GM23338 (cell line): ENCODE measurements around the gene EPSTI1. TPM values are rescaled to one million over a fixed set of nuclear protein-coding genes. Genes with fewer than 3 reads are reported as not detected.

ENCODE experiments used
- ATAC-seq: fragments of 200-7000 bp; cut with Tn5 transposase; 3 replicates; pipeline ENCODE4 v1.9.1; 2020
- DNase-seq: peaks from one replicate; pipeline ENCODE4 v3.0.0-alpha.2; 2015; ENCODE audit warnings: low spot score
- H2AFZ ChIP-seq: fragments of 200-600 bp; sonication (generic); 2 replicates; pipeline ENCODE4 v1.8.0; 2016; ENCODE audit warnings: antibody characterized with exemption, mild to moderate bottlenecking, moderate library complexity
- H3F3A ChIP-seq: fragments of 200-600 bp; sonication (generic); replicated peaks from 2 replicates; pipeline ENCODE4 v1.8.0; 2017; ENCODE audit warnings: antibody characterized with exemption, mixed run types, low read depth
- H3K27ac ChIP-seq: fragments of 200-600 bp; sonication (generic); 2 replicates; pipeline ENCODE4 v1.6.1; 2016; ENCODE audit warnings: low read depth
- H3K27me3 ChIP-seq: fragments of 200-600 bp; sonication (generic); 2 replicates; pipeline ENCODE4 v1.8.0; 2016; ENCODE audit warnings: mild to moderate bottlenecking, mixed run types, moderate library complexity; ENCODE audit not compliant: insufficient read depth
- H3K36me3 ChIP-seq: fragments of 200-600 bp; sonication (generic); 2 replicates; pipeline ENCODE4 v1.8.0; 2016; ENCODE audit warnings: mild to moderate bottlenecking; ENCODE audit not compliant: insufficient read depth
- H3K4me1 ChIP-seq: fragments of 200-600 bp; sonication (generic); 2 replicates; pipeline ENCODE4 v1.8.0; 2016; ENCODE audit warnings: mild to moderate bottlenecking, moderate library complexity; ENCODE audit not compliant: insufficient read depth
- H3K4me2 ChIP-seq: fragments of 200-600 bp; sonication (generic); 2 replicates; pipeline ENCODE4 v1.7.1; 2017; ENCODE audit warnings: mixed run types
- H3K4me3 ChIP-seq: fragments of 200-600 bp; sonication (generic); 2 replicates; pipeline ENCODE4 v1.6.1; 2016; ENCODE audit warnings: mixed run types
- H3K79me2 ChIP-seq: fragments of 200-600 bp; sonication (generic); replicated peaks from 2 replicates; pipeline ENCODE4 v1.8.0; 2017; ENCODE audit warnings: mild to moderate bottlenecking; ENCODE audit not compliant: insufficient read depth
- H3K9me2 ChIP-seq: fragments of 200-600 bp; sonication (generic); 2 replicates; pipeline ENCODE4 v1.8.0; 2017; ENCODE audit not compliant: insufficient read depth
- H4K20me1 ChIP-seq: fragments of 200-600 bp; sonication (generic); replicated peaks from 2 replicates; pipeline ENCODE4 v1.8.0; 2017; ENCODE audit warnings: mild to moderate bottlenecking; ENCODE audit not compliant: insufficient read depth
- H3K27ac Mint-ChIP-seq: 2 replicates; pipeline ENCODE4 v1.8.0; 2020; ENCODE audit warnings: inconsistent platforms, mild to moderate bottlenecking, moderate library complexity, mixed read lengths
- H3K27me3 Mint-ChIP-seq: 3 replicates; pipeline ENCODE4 v1.8.0; 2022; ENCODE audit warnings: low read depth, mild to moderate bottlenecking, moderate library complexity, mixed read lengths, inconsistent platforms; ENCODE audit not compliant: insufficient read depth, poor library complexity
- H3K36me3 Mint-ChIP-seq: 3 replicates; pipeline ENCODE4 v1.8.0; 2021; ENCODE audit warnings: low read depth, mild to moderate bottlenecking, inconsistent platforms, moderate library complexity, mixed read lengths
- H3K4me1 Mint-ChIP-seq: 3 replicates; pipeline ENCODE4 v1.8.0; 2020; ENCODE audit warnings: mild to moderate bottlenecking, inconsistent platforms, mixed read lengths
- H3K4me3 Mint-ChIP-seq: 3 replicates; pipeline ENCODE4 v1.8.0; 2021; ENCODE audit warnings: moderate library complexity, mild to moderate bottlenecking, inconsistent platforms, mixed read lengths
- H3K9me3 Mint-ChIP-seq: 3 replicates; pipeline ENCODE4 v1.8.0; 2020; ENCODE audit warnings: moderate library complexity, mild to moderate bottlenecking, inconsistent platforms, mixed read lengths
- CREB1 ChIP-seq: fragments of 250-450 bp; sonication (Bioruptor Pico); IDR thresholded peaks from 2 replicates; pipeline ENCODE4 v1.5.0; 2020; ENCODE audit warnings: low read depth, mild to moderate bottlenecking, moderate library complexity
- CTCF ChIP-seq, 2 experiments: fragments of 200-600 bp in 1 of 2; sonication (generic) in 1 of 2; conservative IDR thresholded peaks; 2 replicates each; pipeline versions ENCODE4 v1.5.1 to v1.6.1; 2016 to 2017; ENCODE audit warnings: antibody characterized with exemption in 2 of 2, low read depth in 2 of 2, mild to moderate bottlenecking in 2 of 2, moderate library complexity in 1 of 2
- ETS1 ChIP-seq: IDR thresholded peaks from 2 replicates; pipeline ENCODE4 v1.6.1; 2016; ENCODE audit warnings: antibody characterized with exemption
- EZH2 ChIP-seq: fragments of 200-600 bp; sonication (generic); IDR thresholded peaks from one replicate; pipeline ENCODE4 v1.8.0; 2017; ENCODE audit warnings: antibody characterized with exemption, mild to moderate bottlenecking, low read depth; ENCODE audit not compliant: unreplicated experiment
- EZH2phosphoT487 ChIP-seq: fragments of 200-600 bp; sonication (generic); IDR thresholded peaks from one replicate; pipeline ENCODE4 v1.8.1; 2018; ENCODE audit warnings: antibody characterized with exemption; ENCODE audit not compliant: unreplicated experiment
- JUNB ChIP-seq: IDR thresholded peaks from one replicate; pipeline ENCODE4 v1.6.1; 2016; ENCODE audit warnings: antibody characterized with exemption; ENCODE audit not compliant: unreplicated experiment
- NANOG ChIP-seq: IDR thresholded peaks from 2 replicates; pipeline ENCODE4 v1.6.1; 2016; ENCODE audit warnings: antibody characterized with exemption, borderline replicate concordance
- POLR2AphosphoS5 ChIP-seq: IDR thresholded peaks from 2 replicates; pipeline ENCODE4 v1.6.1; 2016; ENCODE audit warnings: antibody characterized with exemption, low read depth
- REST ChIP-seq: IDR thresholded peaks from one replicate; pipeline ENCODE4 v1.6.1; 2018; ENCODE audit warnings: antibody characterized with exemption; ENCODE audit not compliant: unreplicated experiment
- STAT1 ChIP-seq: IDR thresholded peaks from one replicate; pipeline ENCODE4 v1.6.1; 2016; ENCODE audit warnings: antibody characterized with exemption; ENCODE audit not compliant: unreplicated experiment
- ZNF114 ChIP-seq: fragments of 250-450 bp; sonication (Bioruptor Pico); IDR thresholded peaks from 2 replicates; pipeline ENCODE4 v1.5.0; 2020; ENCODE audit warnings: mild to moderate bottlenecking, moderate library complexity
- ZNF331 ChIP-seq: fragments of 250-450 bp; sonication (Bioruptor Pico); IDR thresholded peaks from 2 replicates; pipeline ENCODE4 v1.5.0; 2020; ENCODE audit warnings: low read depth, mild to moderate bottlenecking, moderate library complexity
- ZNF462 ChIP-seq: fragments of 250-450 bp; sonication (Bioruptor Pico); IDR thresholded peaks from 2 replicates; pipeline ENCODE4 v1.5.0; 2020; ENCODE audit warnings: mild to moderate bottlenecking, moderate library complexity
- polyA plus RNA-seq: library from polyadenylated mRNA; unstranded; fragments of >200 nt; fragmentation: Nextera tagmentation; extraction: Ambion mirVana; gene quantifications from 2 replicates; pipeline ENCODE4 v1.2.1, GENCODE V29; 2016
- total RNA-seq: library from RNA; depleted of rRNA; stranded (reverse); fragments of >200 nt; shearing (Covaris generic); gene quantifications from 2 replicates; pipeline ENCODE4 v1.2.3, GENCODE V29; 2014

The EPSTI1 gene
- total and polyA plus RNA-seq, 2 experiments from 2014 or later, result 0.10 to 0.68 TPM

GRCh38 chr13:42977219-42977659, 14.8 kb downstream of the EPSTI1 start:
- H3K27ac ChIP-seq, result no peak overlapping the region
- no peaks in the 10 kb centered on the region for H3F3A ChIP-seq
- ATAC-seq (no peak), DNase-seq (no peak)
- peaks cover 16% of the 10 kb centered on the region for H3K4me1 ChIP-seq
- H3K4me2 ChIP-seq, result no peak overlapping the region
- Mint-ChIP-seq H3K27ac (no peak overlapping the region), H3K4me1 (peaks cover 18% of the 10 kb centered on the region), H3K27me3 (no peaks in the 10 kb centered on the region), H3K9me3 (peaks cover 6% of the 10 kb centered on the region; the same call in 1 of the 3 replicates), H3K4me3 (no peak overlapping the region), H3K36me3 (no peaks in the 10 kb centered on the region)
- no peaks in the 10 kb centered on the region for H4K20me1 ChIP-seq
- H3K79me2 ChIP-seq, result no peaks in the 10 kb centered on the region
- H3K36me3 ChIP-seq, result no peaks in the 10 kb centered on the region
- H2AFZ ChIP-seq, result no peak overlapping the region
- H3K27me3 ChIP-seq, result no peaks in the 10 kb centered on the region
- no peak overlapping the region for H3K4me3 ChIP-seq
- TF ChIP-seq REST (no peak), CTCF (conservative IDR thresholded peaks at IDR 0.05; ENCODE audit: low read depth in 2 of 2) (no peak), ZNF114 (CRISPR knock-in tag) (no peak), JUNB (no peak), CREB1 (no peak), EZH2 (no peak), ZNF462 (CRISPR knock-in tag) (no peak), NANOG (no peak), EZH2phosphoT487 (no peak), POLR2AphosphoS5 (no peak), STAT1 (no peak), ZNF331 (CRISPR knock-in tag) (no peak), ETS1 (no peak)
- no peaks in the 10 kb centered on the region for H3K9me2 ChIP-seq
